GM18519 (cell line): ENCODE measurements around the gene ATP6V0A4.
"Not testable (repeated sequence)": the region's sequence is repeated elsewhere in the genome, so short reads cannot be mapped to it uniquely, and the experiment has no call there.

Experiments used
- ATAC-seq: cut with Tn5 transposase; IDR thresholded peaks from one replicate; pipeline ENCODE4 v1.9.1; 2021; ENCODE audit warnings: mild to moderate bottlenecking, moderate library complexity; ENCODE audit not compliant: unreplicated experiment, low FRiP score

ATP6V0A4 gene

GRCh38 chr7:138797715-138798320, at the start of gene ATP6V0A4, which contains the start of gene TMEM213:
Gene ATP6V0A4 (minus strand): TSS chr7:138798196. CDS start chr7:138771247, 26,949 bp downstream.
Gene TMEM213 (plus strand): TSS chr7:138797994. CDS start chr7:138798105, 111 bp downstream.
- ATAC-seq: no peak

- ATAC-seq: no peak
Observed at GRCh38 chr7:138845711-138846110, 47.7 kb upstream of the ATP6V0A4 start.

GRCh38 chr7:138843632-138844580, 45.9 kb upstream of the ATP6V0A4 start:
- no peak for ATAC-seq

GRCh38 chr7:138842111-138842510, 44.1 kb upstream of the ATP6V0A4 start:
- no peak for ATAC-seq

GRCh38 chr7:138838166-138838565, 40.2 kb upstream of the ATP6V0A4 start:
- no peak for ATAC-seq

GRCh38 chr7:138837627-138838026, 39.6 kb upstream of the ATP6V0A4 start:
- no peak for ATAC-seq

GRCh38 chr7:138835087-138835486, 37.1 kb upstream of the ATP6V0A4 start:
- no peak for ATAC-seq

GRCh38 chr7:138834583-138834982, 36.6 kb upstream of the ATP6V0A4 start:
- no peak for ATAC-seq

GRCh38 chr7:138833596-138833995, 35.6 kb upstream of the ATP6V0A4 start:
- ATAC-seq: no peak

GRCh38 chr7:138832966-138833365, 35.0 kb upstream of the ATP6V0A4 start:
- ATAC-seq: no peak

GRCh38 chr7:138829335-138829734, 31.3 kb upstream of the ATP6V0A4 start:
- ATAC-seq: no peak

GRCh38 chr7:138828302-138828701, 30.3 kb upstream of the ATP6V0A4 start:
- no peak for ATAC-seq

GRCh38 chr7:138825049-138825721, 27.2 kb upstream of the ATP6V0A4 start:
- no peak for ATAC-seq

- no peak for ATAC-seq
Observed at GRCh38 chr7:138822867-138823535, 25.0 kb upstream of the ATP6V0A4 start.

- ATAC-seq: no peak
Observed at GRCh38 chr7:138821912-138822311, 23.9 kb upstream of the ATP6V0A4 start.

- ATAC-seq: no peak
Observed at GRCh38 chr7:138819625-138820024, 21.6 kb upstream of the ATP6V0A4 start.

GRCh38 chr7:138816650-138817049, 18.7 kb upstream of the ATP6V0A4 start:
- no peak for ATAC-seq

GRCh38 chr7:138814816-138815332, 16.9 kb upstream of the ATP6V0A4 start:
- no peak for ATAC-seq

GRCh38 chr7:138813945-138814344, 15.9 kb upstream of the ATP6V0A4 start:
- no peak for ATAC-seq

GRCh38 chr7:138811327-138811726, 13.3 kb upstream of the ATP6V0A4 start:
- ATAC-seq: not testable (repeated sequence)
